Chondrocyte (in vitro differentiated cells): Measurements from ENCODE around the gene CCND1. TPM values are rescaled to one million over a fixed set of nuclear protein-coding genes. Genes with fewer than 3 reads are reported as not detected.

Experiments used
- DNase-seq: peaks from one replicate; pipeline ENCODE4 v3.0.0; 2021; ENCODE audit warnings: mixed read lengths, low spot score
- H3K27ac Mint-ChIP-seq: one replicate; pipeline ENCODE4 v1.8.0; 2021; ENCODE audit warnings: mild to moderate bottlenecking, moderate library complexity, mixed read lengths; ENCODE audit not compliant: unreplicated experiment
- H3K27me3 Mint-ChIP-seq: 2 replicates; pipeline ENCODE4 v1.8.0; 2021; ENCODE audit warnings: low read depth, mixed read lengths
- H3K36me3 Mint-ChIP-seq: 2 replicates; pipeline ENCODE4 v1.8.0; 2021; ENCODE audit warnings: low read depth, mixed read lengths
- H3K4me1 Mint-ChIP-seq: 2 replicates; pipeline ENCODE4 v1.8.0; 2021; ENCODE audit warnings: low read depth, mild to moderate bottlenecking, mixed read lengths
- H3K4me3 Mint-ChIP-seq: one replicate; pipeline ENCODE4 v1.8.0; 2021; ENCODE audit warnings: mild to moderate bottlenecking, moderate library complexity, mixed read lengths; ENCODE audit not compliant: unreplicated experiment
- H3K9me3 Mint-ChIP-seq: 2 replicates; pipeline ENCODE4 v1.8.0; 2021; ENCODE audit warnings: low read depth, mixed read lengths
- CTCF ChIP-seq: fragments of 200-600 bp; sonication (generic); IDR thresholded peaks from 2 replicates; pipeline ENCODE4 v1.5.0; 2021; ENCODE audit warnings: antibody characterized with exemption, mild to moderate bottlenecking, moderate library complexity
- total RNA-seq: library from RNA; stranded (reverse); gene quantifications from 3 replicates; pipeline ENCODE4 v1.2.1, GENCODE V29; 2021

Gene CCND1
- total RNA-seq, 1 donor from 2014 or later, result 129 TPM

- Mint-ChIP-seq H3K27ac (peak overlapping the region; percentile 65), H3K27me3 (no peaks in the 10 kb centered on the region)
Measured at GRCh38 chr11:69670158-69670845, 29.3 kb downstream of the CCND1 start.

GRCh38 chr11:69671734-69672465 is 30.9 kb downstream of the CCND1 start:
- Mint-ChIP-seq H3K27ac (no peak overlapping the region), H3K4me1 (peaks cover 29% of the 10 kb centered on the region), H3K9me3 (no peaks in the 10 kb centered on the region), H3K27me3 (no peaks in the 10 kb centered on the region), H3K36me3 (peaks cover 8% of the 10 kb centered on the region), H3K4me3 (no peak overlapping the region)
- no peak for DNase-seq
- no peak for TF ChIP-seq CTCF

More at GRCh38 chr11:69670158-69670845, 29.3 kb downstream of the CCND1 start:
- Mint-ChIP-seq H3K4me1 (peaks cover 26% of the 10 kb centered on the region), H3K4me3 (no peak overlapping the region), H3K36me3 (peaks cover 8% of the 10 kb centered on the region), H3K9me3 (no peaks in the 10 kb centered on the region)
- peak; percentile 90 for DNase-seq
- TF ChIP-seq CTCF, result peak; percentile 96

- DNase-seq, result no peak
- peak overlapping the region; percentile 95 for H3K27ac Mint-ChIP-seq
Measured at GRCh38 chr11:69674267-69674885, 33.4 kb downstream of the CCND1 start.

GRCh38 chr11:69674886-69675714 is 34.1 kb downstream of the CCND1 start, which contains the start of gene LTO1:
TSS of gene LTO1 (minus strand) at chr11:69675353. CDS start at chr11:69675239, 114 bp downstream.
- peak within 1 kb of the TSS; percentile 91 for H3K4me3 Mint-ChIP-seq
- no peak for TF ChIP-seq CTCF
- H3K27ac Mint-ChIP-seq, result peak within 1 kb of the TSS; percentile 96
- DNase-seq, result no peak
- peaks cover 26% of the 10 kb centered on the region for H3K4me1 Mint-ChIP-seq
- H3K36me3 Mint-ChIP-seq, result peaks cover under 1% of the 10 kb centered on the region
- H3K9me3 Mint-ChIP-seq, result no peaks in the 10 kb centered on the region
- H3K27me3 Mint-ChIP-seq, result no peaks in the 10 kb centered on the region

More at GRCh38 chr11:69674267-69674885, 33.4 kb downstream of the CCND1 start:
- Mint-ChIP-seq H3K9me3 (no peaks in the 10 kb centered on the region), H3K4me3 (peak overlapping the region; percentile 91), H3K36me3 (peaks cover 3% of the 10 kb centered on the region), H3K4me1 (peaks cover 29% of the 10 kb centered on the region), H3K27me3 (no peaks in the 10 kb centered on the region)
- no peak for TF ChIP-seq CTCF
